ENCODE data around the gene FBXL19. TPM values are rescaled to one million over a fixed set of nuclear protein-coding genes. Genes with fewer than 3 reads are reported as not detected.

The FBXL19 gene
- total and polyA plus RNA-seq, 2 of the 13 experiments (the other 11 are each of a cell fraction or from before 2014, with no cell fraction given), result 6.0 to 13.7 TPM

DNA sequence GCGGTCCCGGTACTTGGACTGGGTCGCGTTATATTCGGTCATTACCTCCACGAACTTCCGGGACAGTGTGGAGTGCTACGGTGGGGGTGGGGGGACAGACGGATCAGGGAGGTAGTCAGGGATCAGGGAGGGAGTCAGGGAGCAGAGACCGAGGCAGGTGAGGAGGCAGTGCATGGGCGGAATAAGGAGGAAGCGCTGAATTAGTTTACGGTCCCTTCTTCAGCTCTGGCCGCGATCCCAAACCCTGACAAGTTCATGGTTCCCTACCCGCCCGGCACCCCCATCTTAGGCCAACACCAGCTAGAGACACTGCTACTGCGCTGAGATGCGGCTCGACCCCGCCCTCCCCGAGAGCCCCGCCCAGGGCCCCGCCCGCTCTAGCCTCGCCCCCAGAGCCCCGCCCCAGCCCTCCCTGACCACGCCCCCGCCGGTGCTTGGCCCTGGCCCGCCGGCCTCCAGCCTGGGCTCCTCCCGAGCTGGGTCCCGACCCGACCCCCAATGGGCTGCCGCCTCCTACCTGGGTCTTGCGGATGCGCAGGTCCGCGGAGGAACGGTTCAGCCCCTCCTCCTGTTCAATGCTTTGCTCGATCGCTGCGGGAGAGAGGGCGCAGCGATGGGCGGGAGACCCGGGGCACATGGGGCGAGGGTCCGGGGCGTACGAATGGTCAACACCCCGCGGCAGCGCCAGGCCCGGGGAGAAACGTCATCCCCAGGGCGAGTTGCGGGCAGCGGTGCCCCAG lies 73.8 kb downstream of the FBXL19 start (continued):
- TF ChIP-seq, protein P1, sequence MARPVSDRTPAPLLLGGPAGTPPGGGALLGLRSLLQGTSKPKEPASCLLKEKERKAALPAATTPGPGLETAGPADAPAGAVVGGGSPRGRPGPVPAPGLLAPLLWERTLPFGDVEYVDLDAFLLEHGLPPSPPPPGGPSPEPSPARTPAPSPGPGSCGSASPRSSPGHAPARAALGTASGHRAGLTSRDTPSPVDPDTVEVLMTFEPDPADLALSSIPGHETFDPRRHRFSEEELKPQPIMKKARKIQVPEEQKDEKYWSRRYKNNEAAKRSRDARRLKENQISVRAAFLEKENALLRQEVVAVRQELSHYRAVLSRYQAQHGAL (CRISPR knock-in tag; IDR thresholded peaks at IDR 0.05; ENCODE audit: not compliant biosample characterization), result peak; percentile 59
- TF ChIP-seq, protein P2, sequence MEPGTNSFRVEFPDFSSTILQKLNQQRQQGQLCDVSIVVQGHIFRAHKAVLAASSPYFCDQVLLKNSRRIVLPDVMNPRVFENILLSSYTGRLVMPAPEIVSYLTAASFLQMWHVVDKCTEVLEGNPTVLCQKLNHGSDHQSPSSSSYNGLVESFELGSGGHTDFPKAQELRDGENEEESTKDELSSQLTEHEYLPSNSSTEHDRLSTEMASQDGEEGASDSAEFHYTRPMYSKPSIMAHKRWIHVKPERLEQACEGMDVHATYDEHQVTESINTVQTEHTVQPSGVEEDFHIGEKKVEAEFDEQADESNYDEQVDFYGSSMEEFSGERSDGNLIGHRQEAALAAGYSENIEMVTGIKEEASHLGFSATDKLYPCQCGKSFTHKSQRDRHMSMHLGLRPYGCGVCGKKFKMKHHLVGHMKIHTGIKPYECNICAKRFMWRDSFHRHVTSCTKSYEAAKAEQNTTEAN (CRISPR knock-in tag; conservative IDR thresholded peaks at IDR 0.05), result 0 out of 2 replicates have a peak, but pooled peaks have one; percentile 23
- TF ChIP-seq ZNF501 (CRISPR knock-in tag; IDR thresholded peaks at IDR 0.05), result no peak; the same call in none of the 2 replicates
- TF ChIP-seq ZNF772 (CRISPR knock-in tag; IDR thresholded peaks at IDR 0.05), result peak; percentile 83; the same call in 1 of the 2 replicates
- no peak for TF ChIP-seq CREB1 (IDR thresholded peaks at IDR 0.05)
- no peak for TF ChIP-seq CREB1 (CRISPR knock-in tag; IDR thresholded peaks at IDR 0.05)
- TF ChIP-seq PPARG (CRISPR knock-in tag; conservative IDR thresholded peaks at IDR 0.05), result no peak
- TF ChIP-seq SAP130 (CRISPR knock-in tag; IDR thresholded peaks at IDR 0.05; ENCODE audit: low read depth), result peak; percentile 65
- peak; percentile 72; the same call in 1 of the 2 replicates for TF ChIP-seq ARNTL (CRISPR knock-in tag; IDR thresholded peaks at IDR 0.05)
- TF ChIP-seq TBL1XR1 (IDR thresholded peaks at IDR 0.05; ENCODE audit: borderline replicate concordance, low read length, partially characterized antibody), result no peak
- TF ChIP-seq ZNF367 (CRISPR knock-in tag; IDR thresholded peaks at IDR 0.05; ENCODE audit: borderline replicate concordance), result no peak
- 0 out of 2 replicates have a peak, but pooled peaks have one; percentile 47 for TF ChIP-seq ZNF619 (CRISPR knock-in tag; IDR thresholded peaks at IDR 0.05)
- TF ChIP-seq EED (CRISPR knock-in tag; IDR thresholded peaks at IDR 0.05), result peak; percentile 71; the same call in 1 of the 2 replicates
- TF ChIP-seq MIER3 (CRISPR knock-in tag; IDR thresholded peaks at IDR 0.05; ENCODE audit: borderline replicate concordance), result peak; percentile 36; the same call in 1 of the 2 replicates
- TF ChIP-seq, protein P3, sequence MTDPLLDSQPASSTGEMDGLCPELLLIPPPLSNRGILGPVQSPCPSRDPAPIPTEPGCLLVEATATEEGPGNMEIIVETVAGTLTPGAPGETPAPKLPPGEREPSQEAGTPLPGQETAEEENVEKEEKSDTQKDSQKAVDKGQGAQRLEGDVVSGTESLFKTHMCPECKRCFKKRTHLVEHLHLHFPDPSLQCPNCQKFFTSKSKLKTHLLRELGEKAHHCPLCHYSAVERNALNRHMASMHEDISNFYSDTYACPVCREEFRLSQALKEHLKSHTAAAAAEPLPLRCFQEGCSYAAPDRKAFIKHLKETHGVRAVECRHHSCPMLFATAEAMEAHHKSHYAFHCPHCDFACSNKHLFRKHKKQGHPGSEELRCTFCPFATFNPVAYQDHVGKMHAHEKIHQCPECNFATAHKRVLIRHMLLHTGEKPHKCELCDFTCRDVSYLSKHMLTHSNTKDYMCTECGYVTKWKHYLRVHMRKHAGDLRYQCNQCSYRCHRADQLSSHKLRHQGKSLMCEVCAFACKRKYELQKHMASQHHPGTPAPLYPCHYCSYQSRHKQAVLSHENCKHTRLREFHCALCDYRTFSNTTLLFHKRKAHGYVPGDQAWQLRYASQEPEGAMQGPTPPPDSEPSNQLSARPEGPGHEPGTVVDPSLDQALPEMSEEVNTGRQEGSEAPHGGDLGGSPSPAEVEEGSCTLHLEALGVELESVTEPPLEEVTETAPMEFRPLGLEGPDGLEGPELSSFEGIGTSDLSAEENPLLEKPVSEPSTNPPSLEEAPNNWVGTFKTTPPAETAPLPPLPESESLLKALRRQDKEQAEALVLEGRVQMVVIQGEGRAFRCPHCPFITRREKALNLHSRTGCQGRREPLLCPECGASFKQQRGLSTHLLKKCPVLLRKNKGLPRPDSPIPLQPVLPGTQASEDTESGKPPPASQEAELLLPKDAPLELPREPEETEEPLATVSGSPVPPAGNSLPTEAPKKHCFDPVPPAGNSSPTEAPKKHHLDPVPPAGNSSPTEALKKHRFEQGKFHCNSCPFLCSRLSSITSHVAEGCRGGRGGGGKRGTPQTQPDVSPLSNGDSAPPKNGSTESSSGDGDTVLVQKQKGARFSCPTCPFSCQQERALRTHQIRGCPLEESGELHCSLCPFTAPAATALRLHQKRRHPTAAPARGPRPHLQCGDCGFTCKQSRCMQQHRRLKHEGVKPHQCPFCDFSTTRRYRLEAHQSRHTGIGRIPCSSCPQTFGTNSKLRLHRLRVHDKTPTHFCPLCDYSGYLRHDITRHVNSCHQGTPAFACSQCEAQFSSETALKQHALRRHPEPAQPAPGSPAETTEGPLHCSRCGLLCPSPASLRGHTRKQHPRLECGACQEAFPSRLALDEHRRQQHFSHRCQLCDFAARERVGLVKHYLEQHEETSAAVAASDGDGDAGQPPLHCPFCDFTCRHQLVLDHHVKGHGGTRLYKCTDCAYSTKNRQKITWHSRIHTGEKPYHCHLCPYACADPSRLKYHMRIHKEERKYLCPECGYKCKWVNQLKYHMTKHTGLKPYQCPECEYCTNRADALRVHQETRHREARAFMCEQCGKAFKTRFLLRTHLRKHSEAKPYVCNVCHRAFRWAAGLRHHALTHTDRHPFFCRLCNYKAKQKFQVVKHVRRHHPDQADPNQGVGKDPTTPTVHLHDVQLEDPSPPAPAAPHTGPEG (CRISPR knock-in tag; IDR thresholded peaks at IDR 0.05), result no peak
- TF ChIP-seq, protein P4, sequence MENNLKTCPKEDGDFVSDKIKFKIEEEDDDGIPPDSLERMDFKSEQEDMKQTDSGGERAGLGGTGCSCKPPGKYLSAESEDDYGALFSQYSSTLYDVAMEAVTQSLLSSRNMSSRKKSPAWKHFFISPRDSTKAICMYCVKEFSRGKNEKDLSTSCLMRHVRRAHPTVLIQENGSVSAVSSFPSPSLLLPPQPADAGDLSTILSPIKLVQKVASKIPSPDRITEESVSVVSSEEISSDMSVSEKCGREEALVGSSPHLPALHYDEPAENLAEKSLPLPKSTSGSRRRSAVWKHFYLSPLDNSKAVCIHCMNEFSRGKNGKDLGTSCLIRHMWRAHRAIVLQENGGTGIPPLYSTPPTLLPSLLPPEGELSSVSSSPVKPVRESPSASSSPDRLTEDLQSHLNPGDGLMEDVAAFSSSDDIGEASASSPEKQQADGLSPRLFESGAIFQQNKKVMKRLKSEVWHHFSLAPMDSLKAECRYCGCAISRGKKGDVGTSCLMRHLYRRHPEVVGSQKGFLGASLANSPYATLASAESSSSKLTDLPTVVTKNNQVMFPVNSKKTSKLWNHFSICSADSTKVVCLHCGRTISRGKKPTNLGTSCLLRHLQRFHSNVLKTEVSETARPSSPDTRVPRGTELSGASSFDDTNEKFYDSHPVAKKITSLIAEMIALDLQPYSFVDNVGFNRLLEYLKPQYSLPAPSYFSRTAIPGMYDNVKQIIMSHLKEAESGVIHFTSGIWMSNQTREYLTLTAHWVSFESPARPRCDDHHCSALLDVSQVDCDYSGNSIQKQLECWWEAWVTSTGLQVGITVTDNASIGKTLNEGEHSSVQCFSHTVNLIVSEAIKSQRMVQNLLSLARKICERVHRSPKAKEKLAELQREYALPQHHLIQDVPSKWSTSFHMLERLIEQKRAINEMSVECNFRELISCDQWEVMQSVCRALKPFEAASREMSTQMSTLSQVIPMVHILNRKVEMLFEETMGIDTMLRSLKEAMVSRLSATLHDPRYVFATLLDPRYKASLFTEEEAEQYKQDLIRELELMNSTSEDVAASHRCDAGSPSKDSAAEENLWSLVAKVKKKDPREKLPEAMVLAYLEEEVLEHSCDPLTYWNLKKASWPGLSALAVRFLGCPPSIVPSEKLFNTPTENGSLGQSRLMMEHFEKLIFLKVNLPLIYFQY (CRISPR knock-in tag; IDR thresholded peaks at IDR 0.05; ENCODE audit: borderline replicate concordance), result peak; percentile 97
- TF ChIP-seq, protein P5, sequence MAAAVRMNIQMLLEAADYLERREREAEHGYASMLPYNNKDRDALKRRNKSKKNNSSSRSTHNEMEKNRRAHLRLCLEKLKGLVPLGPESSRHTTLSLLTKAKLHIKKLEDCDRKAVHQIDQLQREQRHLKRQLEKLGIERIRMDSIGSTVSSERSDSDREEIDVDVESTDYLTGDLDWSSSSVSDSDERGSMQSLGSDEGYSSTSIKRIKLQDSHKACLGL (CRISPR knock-in tag; IDR thresholded peaks at IDR 0.05), result peak; percentile 73

All from HepG2 (cell line).